Suprapubic skin (tissue), 3 donors: ENCODE measurements around the gene CHST6.

ENCODE experiments used
- EP300 ChIP-seq: sonication (generic); formaldehyde crosslinking; IDR thresholded peaks from one replicate; pipeline ENCODE4 v1.6.1; 2017; ENCODE audit warnings: antibody characterized with exemption
- POLR2A ChIP-seq, 2 donors: fragments of 450-650 bp; IDR thresholded peaks; one replicate each; pipeline ENCODE4 v1.6.1; 2017; ENCODE audit warnings: antibody characterized with exemption in 2 of 2, mild to moderate bottlenecking in 2 of 2, moderate library complexity in 2 of 2
- TF ChIP-seq, protein P1 (sequence below), 2 donors: fragments of 200-600 bp in 1 of 2; fragments of 450-650 bp in 1 of 2; sonication (generic) in 1 of 2; IDR thresholded peaks; one replicate each; pipeline ENCODE4 v1.5.1; 2016 to 2019; ENCODE audit warnings: antibody characterized with exemption in 2 of 2, mild to moderate bottlenecking in 1 of 2, moderate library complexity in 1 of 2

DNA sequence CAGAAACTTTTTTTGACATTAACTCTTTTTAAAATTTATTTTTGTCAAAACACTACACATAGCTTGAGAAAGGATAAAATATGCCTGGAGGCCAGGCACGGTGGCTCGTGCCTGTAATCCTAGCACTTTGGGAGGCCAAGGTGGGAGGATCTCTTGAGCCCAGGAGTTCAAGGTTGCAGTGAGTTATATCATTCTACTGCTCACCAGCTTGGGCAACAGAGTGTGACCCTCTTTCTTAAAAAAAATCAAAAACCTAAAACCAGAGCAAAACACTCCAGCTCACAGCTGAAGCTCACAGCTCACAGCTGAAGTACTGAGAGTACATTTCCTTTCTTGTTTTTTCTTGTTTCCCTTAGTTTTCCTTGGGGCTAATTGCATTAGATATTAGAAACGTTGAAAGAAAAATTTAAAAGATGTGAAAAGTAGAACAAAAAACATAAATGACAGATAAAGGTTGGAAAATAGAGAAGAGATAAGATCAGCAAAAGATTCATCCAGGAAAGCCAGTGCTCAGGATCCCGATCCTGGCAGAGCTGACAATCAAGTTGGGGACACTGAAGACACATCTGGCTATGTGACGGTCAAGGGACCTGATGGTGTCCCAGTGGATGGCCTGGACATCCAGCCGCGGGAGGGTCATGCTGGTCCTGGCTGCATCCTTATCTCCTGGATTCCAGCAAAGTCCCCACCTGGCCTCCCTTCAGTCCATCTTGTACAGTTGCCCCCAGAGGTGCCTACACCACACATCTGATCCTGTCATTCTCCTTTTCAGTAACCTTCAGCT lies 9.8 kb downstream of the CHST6 start:
- TF ChIP-seq, protein P1, sequence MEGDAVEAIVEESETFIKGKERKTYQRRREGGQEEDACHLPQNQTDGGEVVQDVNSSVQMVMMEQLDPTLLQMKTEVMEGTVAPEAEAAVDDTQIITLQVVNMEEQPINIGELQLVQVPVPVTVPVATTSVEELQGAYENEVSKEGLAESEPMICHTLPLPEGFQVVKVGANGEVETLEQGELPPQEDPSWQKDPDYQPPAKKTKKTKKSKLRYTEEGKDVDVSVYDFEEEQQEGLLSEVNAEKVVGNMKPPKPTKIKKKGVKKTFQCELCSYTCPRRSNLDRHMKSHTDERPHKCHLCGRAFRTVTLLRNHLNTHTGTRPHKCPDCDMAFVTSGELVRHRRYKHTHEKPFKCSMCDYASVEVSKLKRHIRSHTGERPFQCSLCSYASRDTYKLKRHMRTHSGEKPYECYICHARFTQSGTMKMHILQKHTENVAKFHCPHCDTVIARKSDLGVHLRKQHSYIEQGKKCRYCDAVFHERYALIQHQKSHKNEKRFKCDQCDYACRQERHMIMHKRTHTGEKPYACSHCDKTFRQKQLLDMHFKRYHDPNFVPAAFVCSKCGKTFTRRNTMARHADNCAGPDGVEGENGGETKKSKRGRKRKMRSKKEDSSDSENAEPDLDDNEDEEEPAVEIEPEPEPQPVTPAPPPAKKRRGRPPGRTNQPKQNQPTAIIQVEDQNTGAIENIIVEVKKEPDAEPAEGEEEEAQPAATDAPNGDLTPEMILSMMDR (IDR thresholded peaks at IDR 0.05) = no peak
- TF ChIP-seq POLR2A (IDR thresholded peaks at IDR 0.05) (no peak), EP300 (no peak)
